Measurements from ENCODE around the gene KPNA5.

The KPNA5 gene

DNA sequence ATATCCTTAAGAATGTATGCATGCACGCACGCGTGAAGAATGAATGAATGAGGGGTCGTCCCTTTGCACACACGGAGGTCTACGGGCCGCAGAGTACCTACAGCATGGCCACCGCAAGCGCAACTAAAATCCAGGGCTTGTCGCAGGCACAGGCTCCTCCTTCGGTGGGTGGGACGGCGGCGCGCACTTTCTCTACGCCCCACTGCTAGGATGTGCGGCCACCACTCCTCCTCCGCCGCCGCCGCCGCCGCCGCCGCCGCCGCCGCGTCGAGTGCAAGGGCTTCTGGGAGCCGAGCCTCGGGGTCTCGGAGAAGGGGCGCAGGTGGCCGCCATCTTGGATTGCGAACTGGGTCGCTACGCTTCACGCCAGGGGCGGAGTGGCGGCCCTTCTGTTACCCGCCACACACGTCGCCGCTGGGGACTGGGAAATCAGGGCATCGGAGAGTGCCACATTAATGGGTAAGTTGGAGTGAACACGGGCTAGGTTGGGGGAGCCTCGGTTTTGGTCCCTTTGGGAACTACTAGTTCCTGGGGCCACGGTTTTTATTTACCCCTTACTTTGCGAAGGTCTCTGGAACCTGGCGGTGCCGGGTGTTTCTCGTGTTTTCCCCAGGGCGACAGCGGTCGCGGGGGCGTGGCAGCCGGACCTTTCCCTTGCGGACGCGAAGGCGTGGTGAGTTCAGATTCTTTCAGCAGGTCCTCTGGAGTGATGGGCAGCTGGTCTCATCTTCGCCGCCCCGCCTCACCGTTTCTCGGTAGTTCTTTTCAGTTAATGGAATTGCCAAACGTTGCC, at the start of gene KPNA5:
KPNA5 (plus strand) TSS at position 332 of the 793 bp plus-strand sequence; CDS start at position 456, 124 bp downstream.
- peak within 1 kb of the TSS; percentile 68 to 90 for H3K4me3 ChIP-seq (ENCODE audit: low read depth in 1 of 2, low read length in 1 of 2)
- no peaks in the 10 kb centered on the region for H3K9me3 ChIP-seq
- peaks cover 22 to 34% of the 10 kb centered on the region in 2 experiments for H3K4me1 ChIP-seq (ENCODE audit: control insufficient read depth in 1 of 2, insufficient read depth in 1 of 2, low read depth in 1 of 2, low read length in 1 of 2)
- H3K36me3 ChIP-seq: no peaks in the 10 kb centered on the region
- TF ChIP-seq, protein P1, sequence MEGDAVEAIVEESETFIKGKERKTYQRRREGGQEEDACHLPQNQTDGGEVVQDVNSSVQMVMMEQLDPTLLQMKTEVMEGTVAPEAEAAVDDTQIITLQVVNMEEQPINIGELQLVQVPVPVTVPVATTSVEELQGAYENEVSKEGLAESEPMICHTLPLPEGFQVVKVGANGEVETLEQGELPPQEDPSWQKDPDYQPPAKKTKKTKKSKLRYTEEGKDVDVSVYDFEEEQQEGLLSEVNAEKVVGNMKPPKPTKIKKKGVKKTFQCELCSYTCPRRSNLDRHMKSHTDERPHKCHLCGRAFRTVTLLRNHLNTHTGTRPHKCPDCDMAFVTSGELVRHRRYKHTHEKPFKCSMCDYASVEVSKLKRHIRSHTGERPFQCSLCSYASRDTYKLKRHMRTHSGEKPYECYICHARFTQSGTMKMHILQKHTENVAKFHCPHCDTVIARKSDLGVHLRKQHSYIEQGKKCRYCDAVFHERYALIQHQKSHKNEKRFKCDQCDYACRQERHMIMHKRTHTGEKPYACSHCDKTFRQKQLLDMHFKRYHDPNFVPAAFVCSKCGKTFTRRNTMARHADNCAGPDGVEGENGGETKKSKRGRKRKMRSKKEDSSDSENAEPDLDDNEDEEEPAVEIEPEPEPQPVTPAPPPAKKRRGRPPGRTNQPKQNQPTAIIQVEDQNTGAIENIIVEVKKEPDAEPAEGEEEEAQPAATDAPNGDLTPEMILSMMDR (IDR thresholded peaks at IDR 0.05): peak; percentile 27
- peak within 1 kb of the TSS; percentile 76 for H3K27ac ChIP-seq
- peaks cover 5% of the 10 kb centered on the region for H3K27me3 ChIP-seq

DNA sequence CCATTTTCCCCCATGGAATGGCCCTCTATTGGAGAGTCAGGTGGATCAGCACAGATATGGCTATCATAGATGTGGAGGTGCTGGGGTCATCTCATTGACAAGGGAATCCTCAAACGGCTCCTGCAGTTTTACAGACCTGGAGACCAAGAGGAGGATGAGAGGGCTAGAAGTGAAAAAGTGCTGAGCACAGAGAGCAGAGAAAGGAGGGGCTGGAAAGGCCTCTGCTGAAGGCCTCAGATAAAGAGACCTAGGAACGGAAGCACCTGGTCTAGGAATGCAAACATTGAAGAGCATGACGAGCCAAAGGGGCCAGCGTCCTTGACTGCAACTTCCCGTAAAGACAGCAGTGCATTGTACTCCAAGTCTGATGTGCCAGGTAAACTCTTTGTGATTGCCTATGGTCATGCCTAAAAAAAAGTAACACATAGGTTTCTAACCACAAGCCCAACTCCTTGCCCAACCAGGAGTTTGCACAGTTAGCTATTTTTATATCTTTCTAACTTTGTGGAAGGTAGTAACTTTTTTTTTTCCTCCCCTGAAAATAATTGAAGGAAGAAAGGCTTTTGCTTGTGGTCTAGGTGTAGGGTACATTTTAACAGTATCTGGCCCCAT, 49.5 kb upstream of the KPNA5 start:
- Histone ChIP-seq H3K4me3 (ENCODE audit: low read depth in 1 of 2, low read length in 1 of 2) (no peak overlapping the region), H3K27ac (peak overlapping the region; percentile 62)
- TF ChIP-seq, protein P1 (IDR thresholded peaks at IDR 0.05): no peak

DNA sequence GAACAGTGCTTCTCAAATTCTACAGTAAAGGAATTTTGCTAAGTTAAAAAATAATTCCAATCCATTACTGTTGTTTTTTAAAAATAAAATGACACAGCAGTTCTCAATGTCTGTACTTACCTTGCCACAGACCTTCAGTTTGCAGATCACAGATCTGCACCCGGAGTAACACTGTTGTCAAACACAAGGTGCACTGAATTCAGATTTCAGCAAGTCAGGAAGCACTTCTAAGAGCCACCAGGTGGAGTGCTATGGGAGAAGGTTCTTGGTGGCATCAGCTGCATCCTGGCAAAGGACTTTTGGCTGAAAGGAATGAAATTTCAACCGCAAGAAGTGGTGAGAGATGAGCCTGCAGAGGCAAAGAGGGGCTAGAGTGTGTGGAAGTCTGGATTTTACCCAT, 47.3 kb upstream of the KPNA5 start:
- H3K4me1 ChIP-seq (ENCODE audit: control insufficient read depth in 1 of 2, insufficient read depth in 1 of 2, low read depth in 1 of 2, low read length in 1 of 2): peaks cover 29 to 35% of the 10 kb centered on the region in 2 experiments
- H3K4me3 ChIP-seq (ENCODE audit: low read depth in 1 of 2, low read length in 1 of 2): no peak overlapping the region
- no peaks in the 10 kb centered on the region for H3K9me3 ChIP-seq
- peaks cover 14% of the 10 kb centered on the region for H3K36me3 ChIP-seq
- TF ChIP-seq, protein P1 (IDR thresholded peaks at IDR 0.05): no peak
- no peaks in the 10 kb centered on the region for H3K27me3 ChIP-seq
- no peak overlapping the region for H3K27ac ChIP-seq

More for the DNA sequence above, 49.5 kb upstream of the KPNA5 start:
- no peaks in the 10 kb centered on the region for H3K27me3 ChIP-seq
- no peaks in the 10 kb centered on the region for H3K9me3 ChIP-seq
- H3K4me1 ChIP-seq (ENCODE audit: control insufficient read depth in 1 of 2, insufficient read depth in 1 of 2, low read depth in 1 of 2, low read length in 1 of 2): peaks cover 29 to 44% of the 10 kb centered on the region in 2 experiments
- peaks cover 6% of the 10 kb centered on the region for H3K36me3 ChIP-seq

DNA sequence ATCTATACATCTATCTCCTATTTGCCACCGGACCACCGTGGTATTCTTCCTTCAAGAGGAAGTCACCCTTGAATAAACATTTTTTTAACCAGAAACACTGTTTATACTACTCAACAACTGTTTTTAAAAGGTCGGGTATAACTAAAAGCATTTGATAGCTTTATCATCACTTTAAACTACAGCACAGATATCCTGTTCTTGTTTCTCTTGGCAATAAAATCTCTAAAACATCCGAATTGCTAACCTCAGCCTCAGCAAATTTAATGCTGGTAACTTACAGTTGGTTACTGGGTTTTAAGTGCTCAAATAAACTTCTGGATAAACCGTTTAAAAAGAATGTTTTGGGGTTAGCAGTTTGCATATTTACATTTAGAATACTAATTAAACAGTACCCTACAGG, 32.9 kb upstream of the KPNA5 start:
- Histone ChIP-seq H3K27ac (no peak overlapping the region), H3K27me3 (no peaks in the 10 kb centered on the region), H3K4me1 (ENCODE audit: control insufficient read depth in 1 of 2, insufficient read depth in 1 of 2, low read depth in 1 of 2, low read length in 1 of 2) (peaks cover 18 to 26% of the 10 kb centered on the region in 2 experiments), H3K4me3 (ENCODE audit: low read depth in 1 of 2, low read length in 1 of 2) (no peak overlapping the region), H3K36me3 (peaks cover 13% of the 10 kb centered on the region), H3K9me3 (no peaks in the 10 kb centered on the region)
- TF ChIP-seq, protein P1 (IDR thresholded peaks at IDR 0.05): no peak

DNA sequence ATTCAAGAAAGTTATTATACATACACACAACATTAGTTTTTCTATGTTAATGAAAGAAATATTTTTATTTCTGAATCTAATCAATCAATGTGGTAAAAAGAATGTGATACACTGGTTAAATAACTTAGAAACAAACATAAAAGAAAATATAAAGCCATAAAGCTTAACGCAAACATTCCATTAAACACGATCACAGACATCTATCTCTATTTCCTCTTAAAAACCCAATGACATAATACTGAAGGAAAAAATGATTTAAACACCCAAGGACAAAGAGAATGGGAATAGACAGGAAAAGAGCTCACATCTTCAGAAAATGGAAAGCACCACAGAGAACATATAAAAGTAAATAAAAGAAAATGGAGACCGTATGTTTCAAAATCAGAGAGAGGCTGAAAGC, 31.9 kb upstream of the KPNA5 start:
- Histone ChIP-seq H3K9me3 (no peaks in the 10 kb centered on the region), H3K27me3 (no peaks in the 10 kb centered on the region), H3K36me3 (peaks cover 13% of the 10 kb centered on the region), H3K4me3 (ENCODE audit: low read depth in 1 of 2, low read length in 1 of 2) (no peak overlapping the region), H3K4me1 (ENCODE audit: control insufficient read depth in 1 of 2, insufficient read depth in 1 of 2, low read depth in 1 of 2, low read length in 1 of 2) (peaks cover 18 to 26% of the 10 kb centered on the region in 2 experiments), H3K27ac (no peak overlapping the region)
- TF ChIP-seq, protein P1 (IDR thresholded peaks at IDR 0.05): no peak
